ENCODE data around the gene LGALS14.
"Not testable (repeated sequence)": the region's sequence is repeated elsewhere in the genome, so short reads cannot be mapped to it uniquely, and the experiment has no call there.

The LGALS14 gene

GRCh38 chr19:39704181-39705044 is at the start of gene LGALS14:
LGALS14 (plus strand) TSS chr19:39704481; CDS start chr19:39704529, 48 bp downstream.
- no peak for DNase-seq

GRCh38 chr19:39655613-39656012 is 48.7 kb upstream of the LGALS14 start, which contains the start of gene LGALS16:
LGALS16 (plus strand) TSS chr19:39655913; CDS start chr19:39655962, 49 bp downstream.
- DNase-seq = no peak

GRCh38 chr19:39659791-39660190 is 44.5 kb upstream of the LGALS14 start:
- no peak for DNase-seq

- no peak for DNase-seq
Measured at GRCh38 chr19:39660661-39661060, 43.6 kb upstream of the LGALS14 start.

GRCh38 chr19:39661565-39661964 is 42.7 kb upstream of the LGALS14 start:
- DNase-seq = no peak

GRCh38 chr19:39669860-39670259 is 34.4 kb upstream of the LGALS14 start:
- DNase-seq = not testable (repeated sequence)

- peak; percentile 15 for DNase-seq
Measured at GRCh38 chr19:39670998-39671397, 33.3 kb upstream of the LGALS14 start.

GRCh38 chr19:39671739-39672363 is 32.4 kb upstream of the LGALS14 start:
- DNase-seq = peak; percentile 63

GRCh38 chr19:39672473-39672872 is 31.8 kb upstream of the LGALS14 start:
- no peak for DNase-seq

GRCh38 chr19:39673862-39674261 is 30.4 kb upstream of the LGALS14 start:
- DNase-seq = not testable (repeated sequence)

- no peak for DNase-seq
Measured at GRCh38 chr19:39676004-39676403, 28.3 kb upstream of the LGALS14 start.

- DNase-seq = peak; percentile 83
Measured at GRCh38 chr19:39677961-39678889, 26.1 kb upstream of the LGALS14 start.

- no peak for DNase-seq
Measured at GRCh38 chr19:39679056-39679790, 25.1 kb upstream of the LGALS14 start.

- DNase-seq = no peak
Measured at GRCh38 chr19:39679791-39680168, 24.5 kb upstream of the LGALS14 start.

GRCh38 chr19:39680593-39680992 is 23.7 kb upstream of the LGALS14 start:
- no peak for DNase-seq

- DNase-seq = no peak
Measured at GRCh38 chr19:39681416-39681815, 22.9 kb upstream of the LGALS14 start.

- no peak for DNase-seq
Measured at GRCh38 chr19:39684267-39684666, 20.0 kb upstream of the LGALS14 start.

- no peak for DNase-seq
Measured at GRCh38 chr19:39686739-39687138, 17.5 kb upstream of the LGALS14 start.

GRCh38 chr19:39688637-39689036 is 15.6 kb upstream of the LGALS14 start:
- not testable (repeated sequence) for DNase-seq

GRCh38 chr19:39692166-39692565 is 12.1 kb upstream of the LGALS14 start:
- no peak for DNase-seq

- DNase-seq = no peak
Measured at GRCh38 chr19:39692822-39693221, 11.5 kb upstream of the LGALS14 start.

- DNase-seq = no peak
Measured at GRCh38 chr19:39695759-39696158, 8.5 kb upstream of the LGALS14 start.
